ENCODE results near the gene MYRIP.

GRCh38 chr3:40240921-40241320, 431.5 kb downstream of the MYRIP start:
- TF ChIP-seq CTCF (IDR thresholded peaks at IDR 0.05) (no peak), POLR2A (IDR thresholded peaks at IDR 0.05) (no peak)
